ENCODE data around the gene SCUBE2. TPM values are rescaled to one million over a fixed set of nuclear protein-coding genes. Genes with fewer than 3 reads are reported as not detected.
"Not testable (repeated sequence)": the region's sequence is repeated elsewhere in the genome, so short reads cannot be mapped to it uniquely, and the experiment has no call there.

The SCUBE2 gene
- total RNA-seq, 1 donor from 2014 or later: not detected

DNA sequence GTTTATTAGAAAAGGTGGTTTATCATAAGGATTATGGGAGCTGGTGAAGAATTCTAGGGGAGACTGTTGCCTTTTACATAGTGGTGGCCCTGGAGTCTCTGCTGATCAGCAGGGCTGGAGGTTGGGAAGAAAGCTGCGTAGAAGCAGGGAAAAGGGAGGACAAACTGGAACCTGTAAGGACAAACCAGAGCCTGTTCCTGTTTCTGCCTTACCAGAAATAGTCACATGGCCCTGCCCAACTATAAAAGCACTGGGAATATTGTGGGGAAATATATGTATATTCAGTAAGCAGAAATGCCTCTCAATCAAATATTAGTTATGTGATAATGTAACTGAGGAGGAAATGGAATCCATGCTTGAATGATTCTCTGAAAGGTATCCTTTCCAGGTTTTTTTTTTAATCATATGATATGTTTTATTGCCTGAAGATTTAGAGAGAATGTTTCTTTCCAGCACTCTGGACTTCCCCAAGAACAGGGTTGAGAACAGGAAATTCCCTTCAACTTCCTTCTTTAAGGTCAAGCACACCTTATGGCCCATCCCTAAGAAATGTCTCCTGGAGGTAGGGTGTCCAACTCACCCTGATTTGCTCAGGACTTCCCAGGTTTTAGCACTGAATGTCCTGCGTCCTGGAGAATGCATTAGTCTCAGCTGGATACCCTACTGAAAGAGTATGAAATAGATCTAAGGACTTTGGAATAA, 33.9 kb upstream of the SCUBE2 start:
- Mint-ChIP-seq H3K27ac (no peak overlapping the region), H3K9me3 (no peaks in the 10 kb centered on the region), H3K4me3 (ENCODE audit: low read depth) (no peak overlapping the region), H3K36me3 (ENCODE audit: low read depth) (peaks cover 9% of the 10 kb centered on the region), H3K4me1 (ENCODE audit: low read depth) (peaks cover 13% of the 10 kb centered on the region), H3K27me3 (ENCODE audit: low read depth) (peaks cover 7% of the 10 kb centered on the region)
- no peak for DNase-seq (ENCODE audit: low spot score)
- intact Hi-C loops (cut with micrococcal nuclease): no loop called here

DNA sequence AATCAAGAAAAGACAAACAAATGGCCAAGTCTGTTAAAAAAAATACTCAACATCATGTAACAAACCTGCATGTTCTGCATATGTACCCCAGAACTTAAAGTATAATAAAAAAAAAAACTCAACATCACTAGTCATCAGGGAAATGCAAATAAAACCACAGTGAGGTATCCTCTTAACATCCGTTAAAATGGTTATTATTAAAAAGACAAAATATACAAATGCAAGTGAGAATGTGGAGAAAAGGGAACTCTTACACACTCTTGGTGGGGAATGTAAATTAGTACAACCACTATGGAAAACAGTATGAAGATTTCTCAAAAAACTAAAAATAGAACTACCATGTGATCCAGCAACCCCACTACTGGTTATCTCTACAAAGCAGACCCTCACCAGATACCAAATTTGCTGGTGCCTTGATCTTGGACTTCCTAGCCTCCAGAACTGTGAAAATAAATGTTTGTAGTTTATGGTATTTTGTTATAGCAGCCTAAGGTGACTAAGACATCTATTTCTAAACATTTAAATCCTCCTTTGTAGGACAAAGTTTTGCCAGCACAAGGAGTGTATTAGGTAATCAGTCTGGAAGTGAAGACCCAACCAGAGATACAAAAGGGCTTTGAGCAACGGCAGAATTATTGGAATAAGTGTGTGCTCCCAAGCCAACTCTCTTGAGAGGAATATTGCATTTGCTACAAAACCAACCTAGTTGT, 32.4 kb upstream of the SCUBE2 start:
- Mint-ChIP-seq H3K4me3 (ENCODE audit: low read depth) (no peak overlapping the region), H3K4me1 (ENCODE audit: low read depth) (peaks cover 13% of the 10 kb centered on the region), H3K27ac (no peak overlapping the region), H3K27me3 (ENCODE audit: low read depth) (peaks cover 10% of the 10 kb centered on the region), H3K36me3 (ENCODE audit: low read depth) (peaks cover 9% of the 10 kb centered on the region), H3K9me3 (no peaks in the 10 kb centered on the region)
- DNase-seq (ENCODE audit: low spot score): no peak
- intact Hi-C loops (cut with micrococcal nuclease): no loop called here

DNA sequence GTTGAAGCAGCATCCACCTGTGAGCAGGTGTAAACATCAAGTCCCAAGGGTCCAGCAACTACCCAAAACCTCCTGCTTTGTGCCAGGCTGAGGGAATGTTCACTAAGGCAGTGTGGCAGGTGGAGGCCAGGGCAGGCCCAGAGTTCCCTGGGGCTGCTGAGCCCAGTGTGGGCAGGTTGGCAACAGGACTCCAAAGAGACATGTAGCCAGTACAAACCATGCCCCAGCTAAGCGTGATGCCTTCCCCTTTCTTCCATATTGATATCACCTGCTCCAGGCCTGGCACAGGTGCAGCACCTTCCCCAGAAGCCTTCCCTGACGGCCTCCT, 30.0 kb upstream of the SCUBE2 start:
- H3K27me3 Mint-ChIP-seq (ENCODE audit: low read depth): peaks cover 9% of the 10 kb centered on the region
- DNase-seq (ENCODE audit: low spot score): no peak
- H3K36me3 Mint-ChIP-seq (ENCODE audit: low read depth): no peaks in the 10 kb centered on the region
- no peaks in the 10 kb centered on the region for H3K9me3 Mint-ChIP-seq
- no peak overlapping the region for H3K27ac Mint-ChIP-seq
- intact Hi-C loops (cut with micrococcal nuclease): no loop called here
- H3K4me3 Mint-ChIP-seq (ENCODE audit: low read depth): no peak overlapping the region
- peaks cover 3% of the 10 kb centered on the region for H3K4me1 Mint-ChIP-seq (ENCODE audit: low read depth)

DNA sequence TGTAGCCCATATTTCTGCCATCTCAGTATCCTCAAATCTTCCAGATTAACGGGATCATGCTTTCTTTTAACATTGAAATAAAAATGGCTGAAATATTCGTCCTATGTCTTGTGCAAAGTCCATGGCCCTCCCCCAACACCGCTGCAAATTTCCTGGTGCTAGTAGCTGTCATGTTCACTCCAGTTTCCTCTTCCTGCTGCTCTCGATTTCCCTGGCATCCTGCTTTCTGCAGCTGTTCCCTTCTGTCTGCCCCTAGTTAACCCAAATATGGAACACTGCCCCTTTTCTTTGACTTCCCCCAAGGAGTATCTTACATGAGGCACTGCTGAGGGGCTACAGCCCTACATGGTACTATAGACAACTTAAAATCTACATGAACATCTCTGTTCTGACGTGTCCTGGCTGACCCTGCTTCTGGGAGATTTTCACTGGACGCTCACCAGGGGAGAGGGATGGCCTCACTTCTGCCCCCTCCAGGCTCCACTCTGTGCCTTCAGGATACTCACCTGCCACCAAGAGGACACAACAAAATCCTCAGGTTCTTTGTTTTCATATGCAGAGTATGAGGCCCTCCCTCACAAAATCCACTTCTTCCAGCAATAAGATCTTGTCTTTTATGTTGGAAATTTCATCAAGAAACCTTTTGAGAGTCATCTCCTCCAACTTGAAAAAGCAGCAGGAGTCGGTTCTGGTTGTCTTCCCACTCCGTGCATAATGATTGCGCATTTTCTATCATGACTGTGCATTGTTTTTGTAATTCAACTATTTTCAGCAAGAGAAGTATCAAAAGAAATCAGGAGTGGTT, 29.5 kb upstream of the SCUBE2 start:
- Mint-ChIP-seq H3K27ac (no peak overlapping the region), H3K27me3 (ENCODE audit: low read depth) (peaks cover 7% of the 10 kb centered on the region), H3K36me3 (ENCODE audit: low read depth) (no peaks in the 10 kb centered on the region), H3K9me3 (no peaks in the 10 kb centered on the region), H3K4me3 (ENCODE audit: low read depth) (no peak overlapping the region), H3K4me1 (ENCODE audit: low read depth) (no peaks in the 10 kb centered on the region)
- intact Hi-C loops (cut with micrococcal nuclease): no loop called here
- DNase-seq (ENCODE audit: low spot score): no peak

DNA sequence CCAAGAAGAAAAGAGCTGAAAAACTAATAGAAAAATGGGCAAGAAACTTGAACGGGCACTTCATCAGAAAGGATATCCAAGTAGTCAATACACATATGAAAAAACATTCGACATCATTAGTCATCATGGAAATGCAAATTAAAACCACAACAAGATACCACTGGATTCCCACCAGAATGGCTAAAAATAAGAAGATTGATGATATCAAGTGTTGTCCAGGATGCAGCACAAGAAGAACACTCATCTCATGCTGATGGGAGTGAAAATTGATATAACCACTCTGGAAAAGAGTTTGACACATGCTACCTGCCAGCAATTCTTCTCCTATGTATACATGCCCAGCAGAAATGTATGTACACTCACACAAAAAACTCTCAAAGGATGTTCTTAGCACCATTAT, 26.9 kb upstream of the SCUBE2 start:
- H3K27me3 Mint-ChIP-seq (ENCODE audit: low read depth): peaks cover 8% of the 10 kb centered on the region
- H3K27ac Mint-ChIP-seq: no peak overlapping the region
- H3K36me3 Mint-ChIP-seq (ENCODE audit: low read depth): no peaks in the 10 kb centered on the region
- no peak overlapping the region for H3K4me3 Mint-ChIP-seq (ENCODE audit: low read depth)
- no peak for DNase-seq (ENCODE audit: low spot score)
- H3K9me3 Mint-ChIP-seq: peaks cover 7% of the 10 kb centered on the region
- no peaks in the 10 kb centered on the region for H3K4me1 Mint-ChIP-seq (ENCODE audit: low read depth)
- intact Hi-C loops (cut with micrococcal nuclease): no loop called here

DNA sequence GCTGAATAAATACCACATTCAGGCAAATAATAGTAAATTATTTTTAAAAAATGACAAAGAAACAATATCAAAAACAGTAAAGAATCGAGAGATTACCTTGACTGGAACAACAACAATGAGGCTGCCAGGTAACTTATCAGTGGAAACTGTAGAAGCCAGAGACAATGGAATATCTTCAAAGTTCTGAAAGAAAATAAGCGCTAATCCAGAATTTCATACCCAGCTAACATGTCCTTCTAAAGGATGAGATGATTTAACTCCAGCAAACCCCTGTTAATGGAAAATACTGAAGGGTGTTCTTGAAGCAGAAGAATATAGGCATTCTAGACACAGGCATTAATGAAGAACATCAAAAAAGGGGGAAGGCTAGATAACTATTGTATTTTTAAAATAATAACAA, 20.7 kb upstream of the SCUBE2 start:
- no peak overlapping the region for H3K4me3 Mint-ChIP-seq (ENCODE audit: low read depth)
- H3K4me1 Mint-ChIP-seq (ENCODE audit: low read depth): peaks cover 4% of the 10 kb centered on the region
- intact Hi-C loops (cut with micrococcal nuclease): no loop called here
- H3K27me3 Mint-ChIP-seq (ENCODE audit: low read depth): peaks cover 17% of the 10 kb centered on the region
- no peak overlapping the region for H3K27ac Mint-ChIP-seq
- peaks cover 28% of the 10 kb centered on the region for H3K9me3 Mint-ChIP-seq
- H3K36me3 Mint-ChIP-seq (ENCODE audit: low read depth): peaks cover 9% of the 10 kb centered on the region
- no peak for DNase-seq (ENCODE audit: low spot score)

DNA sequence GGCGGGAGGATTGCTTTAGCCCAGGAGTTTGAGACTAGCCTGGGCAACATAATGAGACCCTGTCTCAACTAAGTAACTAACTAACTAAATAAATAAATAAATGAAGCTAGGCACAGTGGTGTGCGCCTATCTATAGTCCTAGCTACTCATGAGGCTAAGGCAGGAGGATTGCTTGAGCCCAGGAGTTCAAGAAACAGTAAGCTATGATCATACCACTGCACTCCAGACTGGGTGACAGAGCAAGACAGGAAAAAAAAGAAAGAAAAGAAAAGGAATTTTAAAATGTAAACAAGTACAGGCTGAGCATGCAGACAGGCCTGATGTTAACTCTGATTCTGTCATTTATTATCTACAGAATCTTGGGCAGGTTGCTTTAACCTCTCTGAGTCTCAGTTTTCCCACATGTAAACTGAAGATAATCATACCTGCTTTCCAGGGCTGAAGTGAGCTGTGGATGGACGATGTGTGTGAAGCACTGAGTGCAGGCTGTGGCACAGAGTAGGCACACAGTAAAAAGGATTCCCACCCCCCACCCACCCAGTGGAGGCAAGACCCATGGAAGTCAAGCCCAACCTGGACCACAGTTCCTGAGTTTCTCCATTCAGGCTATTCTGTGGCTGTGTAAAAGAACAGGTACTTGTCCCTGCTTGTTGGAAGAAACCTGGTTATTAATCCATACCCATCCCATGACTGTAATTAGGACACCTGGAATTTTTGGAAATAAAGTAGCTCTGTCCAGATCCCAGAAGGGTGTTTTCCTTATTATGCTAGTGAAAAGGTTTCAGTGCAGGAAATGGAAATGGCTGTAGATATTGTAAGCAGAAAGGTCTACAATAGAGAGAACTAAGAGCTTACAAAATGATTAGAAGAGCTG, 18.7 kb upstream of the SCUBE2 start:
- Mint-ChIP-seq H3K27ac (no peak overlapping the region), H3K36me3 (ENCODE audit: low read depth) (peaks cover 9% of the 10 kb centered on the region), H3K27me3 (ENCODE audit: low read depth) (peaks cover 28% of the 10 kb centered on the region), H3K4me1 (ENCODE audit: low read depth) (peaks cover 4% of the 10 kb centered on the region), H3K4me3 (ENCODE audit: low read depth) (no peak overlapping the region), H3K9me3 (peaks cover 28% of the 10 kb centered on the region)
- intact Hi-C loops (cut with micrococcal nuclease): loop anchor here (5.0 kb wide), 1 partner anchor 48 kb away; no protein-coding TSS in a partner anchor
- no peak for DNase-seq (ENCODE audit: low spot score)

DNA sequence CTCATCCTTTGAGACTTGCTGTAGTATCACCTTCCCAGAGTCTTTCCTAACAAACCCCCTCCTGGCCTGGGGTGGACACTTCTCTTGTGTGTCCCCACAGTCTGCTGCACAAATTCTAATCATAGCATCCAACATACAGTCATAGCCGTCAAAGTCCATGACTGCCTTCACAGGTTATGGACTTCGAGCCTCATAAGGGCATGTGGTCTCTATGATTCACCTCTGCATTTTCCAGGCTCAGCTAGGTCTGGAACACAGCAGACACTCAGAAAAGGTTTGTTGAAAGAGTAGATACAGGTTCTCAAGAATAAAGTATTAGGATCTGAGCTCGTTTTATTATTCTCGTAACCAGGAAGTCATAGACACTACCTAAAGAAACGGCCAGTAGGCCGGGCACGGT, 13.2 kb upstream of the SCUBE2 start:
- H3K4me1 Mint-ChIP-seq (ENCODE audit: low read depth): peaks cover 4% of the 10 kb centered on the region
- intact Hi-C loops (cut with micrococcal nuclease): no loop called here
- no peak overlapping the region for H3K27ac Mint-ChIP-seq
- peaks cover 42% of the 10 kb centered on the region for H3K27me3 Mint-ChIP-seq (ENCODE audit: low read depth)
- H3K9me3 Mint-ChIP-seq: no peaks in the 10 kb centered on the region
- H3K36me3 Mint-ChIP-seq (ENCODE audit: low read depth): no peaks in the 10 kb centered on the region
- DNase-seq (ENCODE audit: low spot score): no peak
- no peak overlapping the region for H3K4me3 Mint-ChIP-seq (ENCODE audit: low read depth)

DNA sequence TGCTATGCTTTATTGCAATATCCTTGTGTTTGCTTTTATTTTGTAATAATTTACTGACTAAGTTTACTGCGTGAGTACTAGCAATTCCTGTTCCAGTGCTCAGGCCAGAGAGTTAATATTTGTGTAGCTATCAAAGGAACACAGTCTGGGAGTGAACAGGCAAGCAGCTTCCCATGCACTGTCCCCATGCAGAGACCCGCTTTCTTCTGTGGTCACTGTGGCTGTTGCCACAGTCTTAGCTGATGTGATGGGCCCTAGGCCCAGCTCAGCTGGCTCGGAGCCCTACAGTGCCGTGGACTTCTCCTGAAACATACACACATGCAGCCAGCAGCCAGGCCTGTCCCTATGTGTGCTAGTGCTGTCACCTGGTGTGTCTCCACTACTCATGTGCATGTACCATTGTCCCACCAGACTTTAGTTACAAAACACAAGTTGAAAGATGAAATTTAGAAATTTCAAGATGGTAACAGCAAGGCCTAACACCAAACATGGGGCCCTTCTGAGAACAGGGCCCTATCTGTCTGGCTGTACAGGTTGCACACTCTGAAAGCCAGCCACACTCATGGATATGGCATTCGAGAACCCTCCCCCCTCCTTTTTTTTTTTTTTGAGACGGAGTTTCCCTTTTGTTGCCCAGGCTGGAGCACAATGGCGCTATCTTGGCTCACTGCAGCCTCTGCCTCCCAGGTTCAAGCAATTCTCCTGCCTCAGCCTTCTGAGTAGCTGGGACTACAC, 12.3 kb upstream of the SCUBE2 start:
- Mint-ChIP-seq H3K4me3 (ENCODE audit: low read depth) (no peak overlapping the region), H3K27me3 (ENCODE audit: low read depth) (peaks cover 42% of the 10 kb centered on the region), H3K27ac (no peak overlapping the region), H3K9me3 (no peaks in the 10 kb centered on the region), H3K4me1 (ENCODE audit: low read depth) (peaks cover 4% of the 10 kb centered on the region), H3K36me3 (ENCODE audit: low read depth) (no peaks in the 10 kb centered on the region)
- intact Hi-C loops (cut with micrococcal nuclease): no loop called here
- DNase-seq (ENCODE audit: low spot score): no peak

DNA sequence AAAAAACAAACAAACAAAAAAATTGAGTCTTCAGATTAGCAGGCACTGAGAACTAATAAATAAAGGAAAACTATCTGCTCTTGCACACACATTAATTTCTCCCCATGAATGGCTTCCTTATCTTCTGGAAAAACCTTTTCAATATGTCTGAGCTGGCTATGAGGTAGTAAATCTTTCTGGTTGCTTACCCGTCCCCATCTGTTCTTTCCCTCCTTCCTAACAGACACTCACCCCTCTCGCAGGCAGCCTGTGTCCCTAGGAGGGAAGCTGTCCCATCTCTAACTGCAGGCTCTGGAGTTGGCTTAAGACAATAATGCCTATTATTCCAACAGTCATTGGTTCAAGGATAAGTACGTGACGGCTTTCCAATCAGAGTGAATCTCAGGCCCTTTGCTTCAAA, 8.2 kb upstream of the SCUBE2 start:
- Mint-ChIP-seq H3K27ac (no peak overlapping the region), H3K36me3 (ENCODE audit: low read depth) (no peaks in the 10 kb centered on the region), H3K9me3 (no peaks in the 10 kb centered on the region), H3K27me3 (ENCODE audit: low read depth) (peaks cover 42% of the 10 kb centered on the region), H3K4me3 (ENCODE audit: low read depth) (no peak overlapping the region), H3K4me1 (ENCODE audit: low read depth) (no peaks in the 10 kb centered on the region)
- intact Hi-C loops (cut with micrococcal nuclease): loop anchor here (5.0 kb wide), 1 partner anchor 38 kb away; no protein-coding TSS in a partner anchor
- no peak for DNase-seq (ENCODE audit: low spot score)

DNA sequence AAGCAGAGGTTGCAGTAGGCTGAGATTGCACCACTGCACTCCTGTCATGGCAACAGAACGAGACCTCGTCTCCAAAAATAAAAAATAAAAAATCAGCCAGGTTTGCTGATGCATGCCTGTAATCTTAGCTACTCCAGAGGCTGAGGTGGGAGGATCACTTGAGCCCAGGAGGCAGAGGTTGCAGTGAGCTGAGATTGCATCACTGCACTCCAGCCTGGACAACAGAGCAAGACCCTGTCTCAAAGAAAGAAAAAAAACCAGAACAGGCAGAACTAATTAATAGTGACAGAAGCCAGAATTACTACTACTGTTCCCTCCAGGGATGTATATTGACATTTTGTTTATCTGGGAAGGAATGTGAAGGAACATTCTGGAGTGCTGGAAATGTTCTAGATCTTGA, 7.1 kb upstream of the SCUBE2 start:
- not testable (repeated sequence) for H3K9me3 Mint-ChIP-seq; H3K4me3 Mint-ChIP-seq (ENCODE audit: low read depth); H3K27ac Mint-ChIP-seq; H3K36me3 Mint-ChIP-seq (ENCODE audit: low read depth); DNase-seq (ENCODE audit: low spot score); H3K4me1 Mint-ChIP-seq (ENCODE audit: low read depth)
- intact Hi-C loops (cut with micrococcal nuclease): loop anchor here (5.0 kb wide), 1 partner anchor 39 kb away; no protein-coding TSS in a partner anchor
- peaks cover 49% of the 10 kb centered on the region for H3K27me3 Mint-ChIP-seq (ENCODE audit: low read depth)

Measured in activated T-helper 2 cell treated with anti-CD3 and anti-CD28 coated beads, Interferon-gamma antibody, Interleukin-2, Interleukin-4, amounts not matched to agents 10 μg/mL and 5 μg/mL and 100 μg/mL, durations not matched to agents 14 hours and 24 hours and 36 hours (primary cell).